ENCODE measurements around the gene DCAF7. TPM values are rescaled to one million over a fixed set of nuclear protein-coding genes. Genes with fewer than 3 reads are reported as not detected.

DCAF7 gene
- total RNA-seq, 2 experiments from 2014 or later, result 11.3 to 11.9 TPM

- Mint-ChIP-seq H3K9me3 (no peaks in the 10 kb centered on the region), H3K27me3 (peaks cover 31% of the 10 kb centered on the region), H3K27ac (no peak overlapping the region), H3K4me3 (no peak overlapping the region), H3K36me3 (ENCODE audit: low read depth) (no peaks in the 10 kb centered on the region), H3K4me1 (ENCODE audit: low read depth) (no peaks in the 10 kb centered on the region)
- DNase-seq (no peak), ATAC-seq (ENCODE audit: poor library complexity) (no peak)
- intact Hi-C loops (cut with DNase I, micrococcal nuclease), result no loop called here
- peaks cover 5% of the 10 kb centered on the region for H3K4me1 ChIP-seq (ENCODE audit: insufficient read depth, low read length)
- peaks cover 0 to 8% of the 10 kb centered on the region in 2 experiments for H3K9me3 ChIP-seq (ENCODE audit: control insufficient read depth in 1 of 2, insufficient read depth in 1 of 2, low read length in 2 of 2)
- no peak overlapping the region for H3K4me3 ChIP-seq (ENCODE audit: low read length)
- H3K36me3 ChIP-seq (ENCODE audit: insufficient read depth, low read length), result no peaks in the 10 kb centered on the region
- no peak for TF ChIP-seq CTCF (IDR thresholded peaks at IDR 0.05)
- peaks cover 11 to 18% of the 10 kb centered on the region in 2 experiments for H3K27me3 ChIP-seq (ENCODE audit: control insufficient read depth in 1 of 2, insufficient read depth in 2 of 2, low read length in 2 of 2)
- ChIA-PET CTCF (no interaction called here), POLR2A (no interaction called here)
- H3K27ac ChIP-seq (ENCODE audit: low read depth in 1 of 2, low read length in 2 of 2), result no peak overlapping the region
Measured at GRCh38 chr17:63525190-63525946, 24.9 kb upstream of the DCAF7 start.

GRCh38 chr17:63526861-63527260, 23.4 kb upstream of the DCAF7 start:
- H3K27ac Mint-ChIP-seq, result no peak overlapping the region
- no peaks in the 10 kb centered on the region for H3K9me3 Mint-ChIP-seq
- H3K27ac ChIP-seq (ENCODE audit: low read depth in 1 of 2, low read length in 2 of 2), result no peak overlapping the region
- intact Hi-C loops (cut with DNase I, micrococcal nuclease), result no loop called here
- no peaks in the 10 kb centered on the region for H3K4me1 Mint-ChIP-seq (ENCODE audit: low read depth)
- no peak overlapping the region for H3K4me3 Mint-ChIP-seq
- no peaks in the 10 kb centered on the region for H3K36me3 ChIP-seq (ENCODE audit: insufficient read depth, low read length)
- peaks cover 17% of the 10 kb centered on the region for H3K27me3 Mint-ChIP-seq
- POLR2A ChIA-PET, result no interaction called here
- peaks cover 5% of the 10 kb centered on the region for H3K4me1 ChIP-seq (ENCODE audit: insufficient read depth, low read length)
- peaks cover 0 to 8% of the 10 kb centered on the region in 2 experiments for H3K9me3 ChIP-seq (ENCODE audit: control insufficient read depth in 1 of 2, insufficient read depth in 1 of 2, low read length in 2 of 2)
- H3K36me3 Mint-ChIP-seq (ENCODE audit: low read depth), result no peaks in the 10 kb centered on the region
- CTCF ChIA-PET, result no interaction called here
- ATAC-seq (ENCODE audit: poor library complexity) (no peak), DNase-seq (no peak)
- peaks cover 11 to 14% of the 10 kb centered on the region in 2 experiments for H3K27me3 ChIP-seq (ENCODE audit: control insufficient read depth in 1 of 2, insufficient read depth in 2 of 2, low read length in 2 of 2)
- no peak for TF ChIP-seq CTCF (IDR thresholded peaks at IDR 0.05)
- H3K4me3 ChIP-seq (ENCODE audit: low read length), result no peak overlapping the region

- TF ChIP-seq CTCF (IDR thresholded peaks at IDR 0.05), result no peak
- Mint-ChIP-seq H3K27me3 (peaks cover 17% of the 10 kb centered on the region), H3K36me3 (ENCODE audit: low read depth) (no peaks in the 10 kb centered on the region), H3K9me3 (no peaks in the 10 kb centered on the region), H3K27ac (no peak overlapping the region), H3K4me1 (ENCODE audit: low read depth) (no peaks in the 10 kb centered on the region), H3K4me3 (no peak overlapping the region)
- no peak overlapping the region for H3K27ac ChIP-seq (ENCODE audit: low read depth in 1 of 2, low read length in 2 of 2)
- peaks cover 5% of the 10 kb centered on the region for H3K4me1 ChIP-seq (ENCODE audit: insufficient read depth, low read length)
- H3K4me3 ChIP-seq (ENCODE audit: low read length), result no peak overlapping the region
- H3K27me3 ChIP-seq (ENCODE audit: control insufficient read depth in 1 of 2, insufficient read depth in 2 of 2, low read length in 2 of 2), result peaks cover 11 to 12% of the 10 kb centered on the region in 2 experiments
- ChIA-PET CTCF (no interaction called here), POLR2A (no interaction called here)
- no peaks in the 10 kb centered on the region for H3K36me3 ChIP-seq (ENCODE audit: insufficient read depth, low read length)
- H3K9me3 ChIP-seq (ENCODE audit: control insufficient read depth in 1 of 2, insufficient read depth in 1 of 2, low read length in 2 of 2), result peaks cover 0 to 8% of the 10 kb centered on the region in 2 experiments
- intact Hi-C loops (cut with DNase I, micrococcal nuclease), result no loop called here
- no peak for DNase-seq
- no peak for ATAC-seq (ENCODE audit: poor library complexity)
Measured at GRCh38 chr17:63528183-63528582, 22.1 kb upstream of the DCAF7 start.
